Heart left ventricle (tissue), 16 donors: Measurements from ENCODE around the gene KXD1. TPM values are rescaled to one million over a fixed set of nuclear protein-coding genes. Genes with fewer than 3 reads are reported as not detected.

Experiments
- ATAC-seq, 4 donors: fragments of 200-7000 bp; cut with Tn5 transposase; one replicate each; pipeline ENCODE4 v1.9.1; 2020 to 2022; ENCODE audit warnings: moderate library complexity in 4 of 4, mild to moderate bottlenecking in 3 of 4, moderate number of reproducible peaks in 1 of 4
- DNase-seq, 5 donors: peaks; one replicate each; pipeline ENCODE4 v3.0.0-alpha.2; 2020
- H3K27ac ChIP-seq, 12 donors: fragments of 200-600 bp; sonication (generic) in 4 of 12; one replicate each; pipeline versions ENCODE4 v1.5.0 to v1.8.0; 2016 to 2022; ENCODE audit warnings: mild to moderate bottlenecking in 2 of 12
- H3K27me3 ChIP-seq, 9 donors: fragments of 200-600 bp; sonication (generic) in 2 of 9; one replicate each; pipeline versions ENCODE4 v1.5.1 to v1.8.0; 2016 to 2022; ENCODE audit warnings: mild to moderate bottlenecking in 3 of 9
- H3K36me3 ChIP-seq, 9 donors: fragments of 200-600 bp; sonication (generic) in 2 of 9; one replicate each; pipeline versions ENCODE4 v1.5.0 to v1.8.0; 2018 to 2022; ENCODE audit warnings: mild to moderate bottlenecking in 2 of 9
- H3K4me1 ChIP-seq, 12 donors: fragments of 200-600 bp; sonication (generic) in 4 of 12; one replicate each; pipeline versions ENCODE4 v1.5.0 to v1.8.0; 2016 to 2022; ENCODE audit warnings: mild to moderate bottlenecking in 3 of 12
- H3K4me3 ChIP-seq, 12 donors: fragments of 200-600 bp; sonication (generic) in 4 of 12; one replicate each; pipeline versions ENCODE4 v1.5.0 to v1.8.0; 2017 to 2022; ENCODE audit warnings: mild to moderate bottlenecking in 9 of 12, moderate library complexity in 4 of 12
- H3K9me3 ChIP-seq, 12 donors: fragments of 200-600 bp; sonication (generic) in 4 of 12; one replicate each; pipeline versions ENCODE4 v1.5.0 to v1.8.0; 2016 to 2022; ENCODE audit warnings: mild to moderate bottlenecking in 1 of 12
- POLR2A ChIP-seq, 2 donors: fragments of 450-650 bp; IDR thresholded peaks; one replicate each; pipeline ENCODE4 v1.6.1; 2017; ENCODE audit warnings: antibody characterized with exemption in 2 of 2, mild to moderate bottlenecking in 2 of 2, moderate library complexity in 2 of 2
- WGBS, 4 donors: extraction: QIAGEN DNeasy Blood & Tissue Kit in 2 of 4; methylation state at CpG; one replicate each; pipeline versions ENCODE4 v1.1.5 to v1.1.7; 2013 to 2018; 5-methylcytosine and 5-hydroxymethylcytosine counted together
- intact Hi-C, 10 donors: fragments of 100-400 bp; cut with DNase I; formaldehyde crosslinking; loops; one replicate each; pipeline versions ENCODE4 v1.11.1 to v1.14.2; 2022
- polyA plus RNA-seq, 2 donors: library from polyadenylated mRNA; stranded (reverse); fragments of 200-250 nt; gene quantifications; one replicate each; pipeline ENCODE4 v1.2.3, GENCODE V29; 2013
- total RNA-seq, 9 donors: library from RNA; depleted of rRNA in 2 of 9; stranded (reverse); fragments of >200 nt in 2 of 9; fragmentation: NEBNext Ultra II Directional in 3 of 9; extraction: Animal tissue kit (Norgen Biotek cat#: 25700) in 3 of 9; gene quantifications; one replicate each; pipeline versions ENCODE4 v1.1.0 to v1.2.4, GENCODE V29; 2016 to 2023
- TF ChIP-seq, protein P1 (sequence below), 12 donors: fragments of 200-600 bp; sonication (generic) in 4 of 12; IDR thresholded peaks; one replicate each; pipeline versions ENCODE4 v1.5.0 to v1.8.0; 2018 to 2022; ENCODE audit warnings: antibody characterized with exemption in 12 of 12, mild to moderate bottlenecking in 5 of 12
- donor health status: ischemic (EF 13 %, LVEDD 7.1; RV severe dilation, severe dysfunction).
- donor health status: healthy with polysubstance abuse.
- donor health status: DM: no; HTN: yes; CAD: no.
- donor health status: DM: no; HTN: no; CAD: no.
- donor health status: ischemic (EF 25% LVEDD 6.9; RV normal size, moderate dysfunction).
- donor health status: ischemic (EF 25% LVEDD 5.7; RV mildly dilated, moderate dysfunction).
- donor health status: healthy.
- donor health status: DM: yes; HTN: yes; CAD: no.
- donor health status: ischemic (EF 35%, LVEDD 5.7; RV mildly dilated, moderate dysfunction).
- donor health status: nonischemic (EF 11% LVEDD 7.7; RV severe dilation, severe dysfunction).
- donor health status: DM: yes; HTN: yes; CAD: no.
- donor health status: PGD.
- donor health status: ischemic (EF 29% LVEDD 5.4; RV normal size, mild dysfunction).
- donor health status: nonischemic (EF 23%, LVEDD 6.1; RV moderate dilation, normal function).

The KXD1 gene
- total and polyA plus RNA-seq, 11 donors, result 36.1 to 116 (median 46.7) TPM

DNA sequence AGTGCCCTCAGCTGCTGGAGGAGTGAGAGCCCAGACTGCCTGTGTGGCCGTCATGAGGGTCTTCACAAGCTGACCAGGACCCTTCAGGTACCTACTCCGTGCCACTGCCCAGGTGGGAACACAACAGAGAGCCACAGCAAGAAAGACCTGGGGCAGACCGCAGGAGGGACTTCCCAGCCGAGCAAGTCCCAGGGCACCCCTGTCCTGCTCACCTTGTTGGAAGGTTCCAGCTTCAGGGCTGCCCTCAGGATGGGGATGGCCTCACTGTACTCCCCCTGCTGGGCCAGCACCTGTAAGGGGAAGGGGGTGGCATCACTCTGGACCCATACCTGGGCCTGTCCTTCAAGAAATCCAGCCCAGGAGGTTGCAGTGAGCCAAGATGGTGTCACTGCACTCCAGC is 24.6 kb upstream of the KXD1 start:
- no peak for DNase-seq
- no peaks in the 10 kb centered on the region for H3K4me1 ChIP-seq
- no peak overlapping the region for H3K27ac ChIP-seq
- TF ChIP-seq POLR2A (IDR thresholded peaks at IDR 0.05), result no peak
- TF ChIP-seq, protein P1, sequence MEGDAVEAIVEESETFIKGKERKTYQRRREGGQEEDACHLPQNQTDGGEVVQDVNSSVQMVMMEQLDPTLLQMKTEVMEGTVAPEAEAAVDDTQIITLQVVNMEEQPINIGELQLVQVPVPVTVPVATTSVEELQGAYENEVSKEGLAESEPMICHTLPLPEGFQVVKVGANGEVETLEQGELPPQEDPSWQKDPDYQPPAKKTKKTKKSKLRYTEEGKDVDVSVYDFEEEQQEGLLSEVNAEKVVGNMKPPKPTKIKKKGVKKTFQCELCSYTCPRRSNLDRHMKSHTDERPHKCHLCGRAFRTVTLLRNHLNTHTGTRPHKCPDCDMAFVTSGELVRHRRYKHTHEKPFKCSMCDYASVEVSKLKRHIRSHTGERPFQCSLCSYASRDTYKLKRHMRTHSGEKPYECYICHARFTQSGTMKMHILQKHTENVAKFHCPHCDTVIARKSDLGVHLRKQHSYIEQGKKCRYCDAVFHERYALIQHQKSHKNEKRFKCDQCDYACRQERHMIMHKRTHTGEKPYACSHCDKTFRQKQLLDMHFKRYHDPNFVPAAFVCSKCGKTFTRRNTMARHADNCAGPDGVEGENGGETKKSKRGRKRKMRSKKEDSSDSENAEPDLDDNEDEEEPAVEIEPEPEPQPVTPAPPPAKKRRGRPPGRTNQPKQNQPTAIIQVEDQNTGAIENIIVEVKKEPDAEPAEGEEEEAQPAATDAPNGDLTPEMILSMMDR (IDR thresholded peaks at IDR 0.05), result no peak
- no peaks in the 10 kb centered on the region for H3K9me3 ChIP-seq
- WGBS, 4 donors, result 94 to 100% (median 98%) methylated on average over 3 to 4 of the region's 4 CpGs
- H3K4me3 ChIP-seq, result no peak overlapping the region
- intact Hi-C loops, result no loop called here
- no peaks in the 10 kb centered on the region for H3K27me3 ChIP-seq
- H3K36me3 ChIP-seq, result peaks cover 7 to 70% (median 65%) of the 10 kb centered on the region in 9 donors
- ATAC-seq, result no peak

DNA sequence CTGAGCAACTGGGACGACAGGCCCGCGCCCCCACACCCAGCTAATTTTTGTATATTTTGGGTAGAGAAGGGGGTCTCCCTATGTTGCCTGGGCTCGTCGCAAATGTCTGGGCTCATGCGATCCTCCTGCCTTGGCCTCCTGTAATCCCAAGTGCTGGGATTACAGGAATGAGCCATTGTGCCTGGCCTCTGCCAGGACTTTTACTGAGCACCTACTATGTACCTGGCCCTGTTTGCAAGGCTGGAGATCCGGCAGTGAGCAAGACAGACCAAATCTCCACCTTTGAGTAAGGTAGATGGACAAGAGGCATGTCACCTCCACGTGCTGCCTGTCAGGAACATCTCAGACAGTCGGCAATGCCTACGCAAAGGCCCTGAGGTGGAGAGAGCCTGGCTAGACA is 21.2 kb upstream of the KXD1 start:
- TF ChIP-seq, protein P1 (IDR thresholded peaks at IDR 0.05), result no peak
- no peak for TF ChIP-seq POLR2A (IDR thresholded peaks at IDR 0.05)
- Histone ChIP-seq H3K4me3 (no peak overlapping the region), H3K36me3 (peaks cover 7 to 98% (median 89%) of the 10 kb centered on the region in 9 donors), H3K27me3 (no peaks in the 10 kb centered on the region), H3K9me3 (no peaks in the 10 kb centered on the region), H3K4me1 (peaks cover 0 to 6% (median under 1%) of the 10 kb centered on the region in 12 donors), H3K27ac (no peak overlapping the region)
- DNase-seq (no peak), ATAC-seq (no peak)
- WGBS, 4 donors, result 93 to 97% (median 95%) methylated on average over 10 of the region's 10 CpGs
- intact Hi-C loops, result no loop called here

DNA sequence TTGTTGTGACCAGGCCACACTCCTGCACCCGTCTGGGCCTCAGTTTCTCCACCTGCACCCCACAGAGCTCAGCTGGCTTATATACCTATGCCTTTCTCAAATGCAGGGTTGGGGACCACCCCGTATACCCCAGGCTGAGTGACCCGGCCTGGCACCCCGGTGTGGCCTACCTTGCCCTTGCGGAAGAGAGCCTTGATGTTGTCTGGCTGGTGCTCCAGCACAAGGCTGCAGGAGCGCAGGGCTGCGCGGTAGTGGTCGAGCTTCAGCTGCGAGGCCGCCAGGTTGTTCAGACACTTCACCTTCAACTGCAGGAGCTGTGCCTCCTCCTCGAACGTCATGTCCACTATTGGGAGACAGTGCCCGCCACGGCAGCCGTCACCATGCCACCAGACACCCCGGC is 20.2 kb upstream of the KXD1 start:
- WGBS, 4 donors, result 94 to 96% (median 94%) methylated on average over 11 to 17 of the region's 17 CpGs
- Histone ChIP-seq H3K36me3 (peaks cover under 1 to 90% (median 80%) of the 10 kb centered on the region in 9 donors), H3K4me1 (peaks cover 0 to 15% (median 9%) of the 10 kb centered on the region in 12 donors), H3K27ac (no peak overlapping the region), H3K4me3 (no peak overlapping the region), H3K27me3 (no peaks in the 10 kb centered on the region), H3K9me3 (no peaks in the 10 kb centered on the region)
- no peak for ATAC-seq
- intact Hi-C loops, result no loop called here
- TF ChIP-seq, protein P1 (IDR thresholded peaks at IDR 0.05), result no peak
- no peak for TF ChIP-seq POLR2A (IDR thresholded peaks at IDR 0.05)
- DNase-seq, result no peak

DNA sequence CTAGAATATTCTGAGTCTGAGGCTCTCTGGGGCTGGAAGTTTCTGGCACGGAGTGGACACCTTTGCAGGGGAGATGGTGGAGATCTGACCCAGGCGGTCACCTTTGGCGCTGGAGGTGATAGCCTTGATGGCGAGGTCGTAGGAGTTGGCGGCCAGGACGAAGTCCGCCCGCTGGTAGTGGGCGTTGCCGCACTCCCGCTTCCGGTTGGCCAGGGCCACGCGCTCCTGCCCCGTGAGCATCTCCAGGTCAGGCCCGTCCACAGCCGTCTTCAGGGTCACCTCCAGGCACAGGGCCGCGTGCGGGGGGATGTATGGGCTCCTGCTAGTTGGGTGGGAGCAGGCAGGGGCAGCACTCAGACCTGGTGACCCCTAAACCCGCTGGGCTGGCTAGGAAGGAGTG is 19.6 kb upstream of the KXD1 start:
- no peak for ATAC-seq

More for the DNA sequence above, 19.6 kb upstream of the KXD1 start:
- H3K4me1 ChIP-seq, result peaks cover 0 to 18% (median 11%) of the 10 kb centered on the region in 12 donors
- 91 to 92% (median 91%) methylated on average over 7 to 22 of the region's 22 CpGs for WGBS, 4 donors
- no peaks in the 10 kb centered on the region for H3K9me3 ChIP-seq
- TF ChIP-seq, protein P1 (IDR thresholded peaks at IDR 0.05), result no peak
- TF ChIP-seq POLR2A (IDR thresholded peaks at IDR 0.05), result no peak
- H3K36me3 ChIP-seq, result peaks cover 0 to 84% (median 74%) of the 10 kb centered on the region in 9 donors
- DNase-seq, result no peak
- no peaks in the 10 kb centered on the region for H3K27me3 ChIP-seq
- no peak overlapping the region for H3K27ac ChIP-seq
- H3K4me3 ChIP-seq, result no peak overlapping the region
- intact Hi-C loops, result no loop called here
